HEK293 (cell line): Measurements from ENCODE around the gene PDE6B.

Source experiments
- BCL11A ChIP-seq: fragments of 450-650 bp; formaldehyde crosslinking; IDR thresholded peaks from 2 replicates; pipeline ENCODE4 v1.5.1; 2016; ENCODE audit warnings: low read depth, missing biosample characterization, missing genetic modification characterization
- EGR2 ChIP-seq: fragments of 450-650 bp; formaldehyde crosslinking; IDR thresholded peaks from 2 replicates; pipeline ENCODE4 v1.5.1; 2016; ENCODE audit warnings: low read depth, missing biosample characterization, missing genetic modification characterization
- HOXC10 ChIP-seq: sonication (generic); formaldehyde crosslinking; IDR thresholded peaks from 2 replicates; pipeline ENCODE4 v1.8.1; 2023; ENCODE audit warnings: mild to moderate bottlenecking, missing genetic modification reagents
- KLF1 ChIP-seq: fragments of 450-650 bp; formaldehyde crosslinking; IDR thresholded peaks from 2 replicates; pipeline ENCODE4 v1.5.1; 2016; ENCODE audit warnings: missing biosample characterization, missing genetic modification characterization
- PRDM2 ChIP-seq: fragments of 450-650 bp; formaldehyde crosslinking; IDR thresholded peaks from 2 replicates; pipeline ENCODE4 v1.5.1; 2016; ENCODE audit warnings: missing biosample characterization, missing genetic modification characterization, borderline replicate concordance
- SCRT1 ChIP-seq: fragments of 450-650 bp; formaldehyde crosslinking; IDR thresholded peaks from 2 replicates; pipeline ENCODE4 v1.5.1; 2016; ENCODE audit warnings: missing biosample characterization, missing genetic modification characterization, borderline replicate concordance
- SP2 ChIP-seq: fragments of 450-650 bp; formaldehyde crosslinking; IDR thresholded peaks from 2 replicates; pipeline ENCODE4 v1.5.1; 2016; ENCODE audit warnings: missing biosample characterization, missing genetic modification characterization
- SP3 ChIP-seq: fragments of 450-650 bp; formaldehyde crosslinking; IDR thresholded peaks from 2 replicates; pipeline ENCODE4 v1.5.1; 2016; ENCODE audit warnings: missing biosample characterization, missing genetic modification characterization
- SP7 ChIP-seq: fragments of 450-650 bp; formaldehyde crosslinking; IDR thresholded peaks from 2 replicates; pipeline ENCODE4 v1.5.1; 2016; ENCODE audit warnings: missing biosample characterization, missing genetic modification characterization
- TSHZ1 ChIP-seq: fragments of 450-650 bp; formaldehyde crosslinking; IDR thresholded peaks from 2 replicates; pipeline ENCODE4 v1.5.1; 2016; ENCODE audit warnings: missing biosample characterization, missing genetic modification characterization, borderline replicate concordance
- ZFP69B ChIP-seq: fragments of 450-650 bp; formaldehyde crosslinking; IDR thresholded peaks from 2 replicates; pipeline ENCODE4 v1.5.1; 2016; ENCODE audit warnings: missing biosample characterization, missing genetic modification characterization
- ZNF146 ChIP-seq: fragments of 450-650 bp; formaldehyde crosslinking; IDR thresholded peaks from 2 replicates; pipeline ENCODE4 v1.5.1; 2016; ENCODE audit warnings: missing biosample characterization, missing genetic modification characterization
- ZNF26 ChIP-seq: fragments of 450-650 bp; formaldehyde crosslinking; IDR thresholded peaks from 2 replicates; pipeline ENCODE4 v1.5.1; 2016; ENCODE audit warnings: missing biosample characterization, missing genetic modification characterization
- ZNF274 ChIP-seq, 2 experiments: fragments of 200-500 bp in 1 of 2; fragments of 450-650 bp in 1 of 2; sonication (Bioruptor generic) in 1 of 2; formaldehyde crosslinking in 1 of 2; IDR thresholded peaks; 2 replicates each; pipeline versions ENCODE4 v1.5.1 to v1.6.1; 2014 to 2016; ENCODE audit warnings: borderline replicate concordance in 1 of 2, inconsistent platforms in 1 of 2, low read length in 1 of 2, missing biosample characterization in 1 of 2, missing genetic modification characterization in 1 of 2
- ZNF404 ChIP-seq: fragments of 450-650 bp; formaldehyde crosslinking; IDR thresholded peaks from 2 replicates; pipeline ENCODE4 v1.5.1; 2017; ENCODE audit warnings: missing biosample characterization, missing genetic modification characterization
- ZNF558 ChIP-seq: fragments of 450-650 bp; formaldehyde crosslinking; IDR thresholded peaks from 2 replicates; pipeline ENCODE4 v1.5.1; 2016; ENCODE audit warnings: missing biosample characterization, missing genetic modification characterization
- ZNF560 ChIP-seq: fragments of 450-650 bp; formaldehyde crosslinking; IDR thresholded peaks from 2 replicates; pipeline ENCODE4 v1.5.1; 2017; ENCODE audit warnings: missing biosample characterization, missing genetic modification characterization, borderline replicate concordance
- ZNF843 ChIP-seq: fragments of 450-650 bp; formaldehyde crosslinking; IDR thresholded peaks from 2 replicates; pipeline ENCODE4 v1.5.1; 2016; ENCODE audit warnings: missing biosample characterization, missing genetic modification characterization
- TF ChIP-seq, protein P1 (sequence below): fragments of 450-650 bp; formaldehyde crosslinking; IDR thresholded peaks from 2 replicates; pipeline ENCODE4 v1.5.1; 2016; ENCODE audit warnings: missing biosample characterization, missing genetic modification characterization
- TF ChIP-seq, protein P2 (sequence below): fragments of 450-650 bp; formaldehyde crosslinking; conservative IDR thresholded peaks from 2 replicates; pipeline ENCODE4 v1.5.1; 2016; ENCODE audit warnings: low read depth, missing biosample characterization, missing genetic modification characterization

PDE6B gene

GRCh38 chr4:674172-675035 lies 49.0 kb downstream of the PDE6B start, which contains the start of the genes ATP5ME and MYL5 (continued):
- TF ChIP-seq PRDM2 (tag by site-specific recombination) (no peak), SP7 (tag by site-specific recombination) (0 out of 2 replicates have a peak, but pooled peaks have one; percentile 30), SCRT1 (tag by site-specific recombination) (no peak), ZNF404 (tag by site-specific recombination) (no peak), BCL11A (tag by site-specific recombination) (no peak), ZNF274 (IDR thresholded peaks at IDR 0.05; ENCODE audit: low read length) (no peak), ZNF274 (tag by site-specific recombination; IDR thresholded peaks at IDR 0.05; ENCODE audit: borderline replicate concordance) (no peak), ZNF843 (tag by site-specific recombination) (0 out of 2 replicates have a peak, but pooled peaks have one; percentile 20), ZFP69B (tag by site-specific recombination) (no peak), ZNF558 (tag by site-specific recombination) (no peak), EGR2 (tag by site-specific recombination) (peak; percentile 59), ZNF26 (tag by site-specific recombination) (no peak), SP3 (peak; percentile 67), TSHZ1 (no peak), ZNF146 (tag by site-specific recombination) (no peak), ZNF560 (tag by site-specific recombination) (no peak), SP2 (peak; percentile 76), KLF1 (tag by site-specific recombination) (peak; percentile 63; the same call in 1 of the 2 replicates), HOXC10 (CRISPR knock-in tag) (no peak)
- TF ChIP-seq, protein P1, sequence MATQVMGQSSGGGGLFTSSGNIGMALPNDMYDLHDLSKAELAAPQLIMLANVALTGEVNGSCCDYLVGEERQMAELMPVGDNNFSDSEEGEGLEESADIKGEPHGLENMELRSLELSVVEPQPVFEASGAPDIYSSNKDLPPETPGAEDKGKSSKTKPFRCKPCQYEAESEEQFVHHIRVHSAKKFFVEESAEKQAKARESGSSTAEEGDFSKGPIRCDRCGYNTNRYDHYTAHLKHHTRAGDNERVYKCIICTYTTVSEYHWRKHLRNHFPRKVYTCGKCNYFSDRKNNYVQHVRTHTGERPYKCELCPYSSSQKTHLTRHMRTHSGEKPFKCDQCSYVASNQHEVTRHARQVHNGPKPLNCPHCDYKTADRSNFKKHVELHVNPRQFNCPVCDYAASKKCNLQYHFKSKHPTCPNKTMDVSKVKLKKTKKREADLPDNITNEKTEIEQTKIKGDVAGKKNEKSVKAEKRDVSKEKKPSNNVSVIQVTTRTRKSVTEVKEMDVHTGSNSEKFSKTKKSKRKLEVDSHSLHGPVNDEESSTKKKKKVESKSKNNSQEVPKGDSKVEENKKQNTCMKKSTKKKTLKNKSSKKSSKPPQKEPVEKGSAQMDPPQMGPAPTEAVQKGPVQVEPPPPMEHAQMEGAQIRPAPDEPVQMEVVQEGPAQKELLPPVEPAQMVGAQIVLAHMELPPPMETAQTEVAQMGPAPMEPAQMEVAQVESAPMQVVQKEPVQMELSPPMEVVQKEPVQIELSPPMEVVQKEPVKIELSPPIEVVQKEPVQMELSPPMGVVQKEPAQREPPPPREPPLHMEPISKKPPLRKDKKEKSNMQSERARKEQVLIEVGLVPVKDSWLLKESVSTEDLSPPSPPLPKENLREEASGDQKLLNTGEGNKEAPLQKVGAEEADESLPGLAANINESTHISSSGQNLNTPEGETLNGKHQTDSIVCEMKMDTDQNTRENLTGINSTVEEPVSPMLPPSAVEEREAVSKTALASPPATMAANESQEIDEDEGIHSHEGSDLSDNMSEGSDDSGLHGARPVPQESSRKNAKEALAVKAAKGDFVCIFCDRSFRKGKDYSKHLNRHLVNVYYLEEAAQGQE (tag by site-specific recombination), result no peak
- TF ChIP-seq, protein P2, sequence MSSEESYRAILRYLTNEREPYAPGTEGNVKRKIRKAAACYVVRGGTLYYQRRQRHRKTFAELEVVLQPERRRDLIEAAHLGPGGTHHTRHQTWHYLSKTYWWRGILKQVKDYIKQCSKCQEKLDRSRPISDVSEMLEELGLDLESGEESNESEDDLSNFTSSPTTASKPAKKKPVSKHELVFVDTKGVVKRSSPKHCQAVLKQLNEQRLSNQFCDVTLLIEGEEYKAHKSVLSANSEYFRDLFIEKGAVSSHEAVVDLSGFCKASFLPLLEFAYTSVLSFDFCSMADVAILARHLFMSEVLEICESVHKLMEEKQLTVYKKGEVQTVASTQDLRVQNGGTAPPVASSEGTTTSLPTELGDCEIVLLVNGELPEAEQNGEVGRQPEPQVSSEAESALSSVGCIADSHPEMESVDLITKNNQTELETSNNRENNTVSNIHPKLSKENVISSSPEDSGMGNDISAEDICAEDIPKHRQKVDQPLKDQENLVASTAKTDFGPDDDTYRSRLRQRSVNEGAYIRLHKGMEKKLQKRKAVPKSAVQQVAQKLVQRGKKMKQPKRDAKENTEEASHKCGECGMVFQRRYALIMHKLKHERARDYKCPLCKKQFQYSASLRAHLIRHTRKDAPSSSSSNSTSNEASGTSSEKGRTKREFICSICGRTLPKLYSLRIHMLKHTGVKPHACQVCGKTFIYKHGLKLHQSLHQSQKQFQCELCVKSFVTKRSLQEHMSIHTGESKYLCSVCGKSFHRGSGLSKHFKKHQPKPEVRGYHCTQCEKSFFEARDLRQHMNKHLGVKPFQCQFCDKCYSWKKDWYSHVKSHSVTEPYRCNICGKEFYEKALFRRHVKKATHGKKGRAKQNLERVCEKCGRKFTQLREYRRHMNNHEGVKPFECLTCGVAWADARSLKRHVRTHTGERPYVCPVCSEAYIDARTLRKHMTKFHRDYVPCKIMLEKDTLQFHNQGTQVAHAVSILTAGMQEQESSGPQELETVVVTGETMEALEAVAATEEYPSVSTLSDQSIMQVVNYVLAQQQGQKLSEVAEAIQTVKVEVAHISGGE, result peak; percentile 85
